ENCODE measurements around the gene MS4A2. TPM values are rescaled to one million over a fixed set of nuclear protein-coding genes. Genes with fewer than 3 reads are reported as not detected.
"Not testable (repeated sequence)": the region's sequence is repeated elsewhere in the genome, so short reads cannot be mapped to it uniquely, and the experiment has no call there.

The MS4A2 gene
- total RNA-seq, 2 donors from 2014 or later, result 2.2 to 2.9 TPM

GRCh38 chr11:60087239-60087638, 1.2 kb upstream of the MS4A2 start:
- intact Hi-C loops (cut with DNase I), result no loop called here
- H3K9me3 ChIP-seq, result no peaks in the 10 kb centered on the region
- DNase-seq, result no peak
- H3K27me3 ChIP-seq, result no peaks in the 10 kb centered on the region
- H3K36me3 ChIP-seq, result no peaks in the 10 kb centered on the region
- no peak overlapping the region for H3K9ac ChIP-seq (ENCODE audit: low read depth in 2 of 2, low read length in 2 of 2)
- H3K27ac ChIP-seq, result no peak overlapping the region
- TF ChIP-seq CTCF (IDR thresholded peaks at IDR 0.05), result no peak
- no peak overlapping the region for H3K4me3 ChIP-seq
- no peaks in the 10 kb centered on the region for H3K4me1 ChIP-seq

GRCh38 chr11:60095477-60096120, 7.1 kb downstream of the MS4A2 start:
- Histone ChIP-seq H3K9me3 (no peaks in the 10 kb centered on the region), H3K4me3 (no peak overlapping the region), H3K9ac (ENCODE audit: low read depth in 2 of 2, low read length in 2 of 2) (no peak overlapping the region), H3K27me3 (no peaks in the 10 kb centered on the region), H3K27ac (no peak overlapping the region), H3K36me3 (no peaks in the 10 kb centered on the region), H3K4me1 (no peaks in the 10 kb centered on the region)
- intact Hi-C loops (cut with DNase I), result no loop called here
- DNase-seq, result no peak
- no peak for TF ChIP-seq CTCF (IDR thresholded peaks at IDR 0.05)

GRCh38 chr11:60097189-60097588, 8.7 kb downstream of the MS4A2 start:
- no peak for DNase-seq
- Histone ChIP-seq H3K27me3 (no peaks in the 10 kb centered on the region), H3K36me3 (no peaks in the 10 kb centered on the region), H3K27ac (no peak overlapping the region), H3K4me1 (no peaks in the 10 kb centered on the region), H3K4me3 (no peak overlapping the region), H3K9me3 (no peaks in the 10 kb centered on the region), H3K9ac (ENCODE audit: low read depth in 2 of 2, low read length in 2 of 2) (no peak overlapping the region)
- intact Hi-C loops (cut with DNase I), result no loop called here
- TF ChIP-seq CTCF (IDR thresholded peaks at IDR 0.05), result no peak

GRCh38 chr11:60098508-60098907, 10.0 kb downstream of the MS4A2 start:
- TF ChIP-seq CTCF (IDR thresholded peaks at IDR 0.05), result no peak
- Histone ChIP-seq H3K9me3 (no peaks in the 10 kb centered on the region), H3K27me3 (no peaks in the 10 kb centered on the region), H3K4me1 (no peaks in the 10 kb centered on the region), H3K36me3 (no peaks in the 10 kb centered on the region), H3K4me3 (no peak overlapping the region), H3K9ac (ENCODE audit: low read depth in 2 of 2, low read length in 2 of 2) (no peak overlapping the region), H3K27ac (no peak overlapping the region)
- intact Hi-C loops (cut with DNase I), result no loop called here
- no peak for DNase-seq

GRCh38 chr11:60100516-60100915, 12.1 kb downstream of the MS4A2 start:
- Histone ChIP-seq H3K4me3 (no peak overlapping the region), H3K9me3 (no peaks in the 10 kb centered on the region), H3K27ac (no peak overlapping the region), H3K4me1 (no peaks in the 10 kb centered on the region), H3K27me3 (no peaks in the 10 kb centered on the region), H3K9ac (ENCODE audit: low read depth in 2 of 2, low read length in 2 of 2) (no peak overlapping the region), H3K36me3 (no peaks in the 10 kb centered on the region)
- intact Hi-C loops (cut with DNase I), result no loop called here
- no peak for TF ChIP-seq CTCF (IDR thresholded peaks at IDR 0.05)
- DNase-seq, result no peak

GRCh38 chr11:60101368-60101767, 12.9 kb downstream of the MS4A2 start:
- intact Hi-C loops (cut with DNase I); H3K27ac ChIP-seq; DNase-seq; H3K9ac ChIP-seq (ENCODE audit: low read depth in 2 of 2, low read length in 2 of 2); H3K36me3 ChIP-seq; H3K4me1 ChIP-seq; H3K9me3 ChIP-seq; H3K4me3 ChIP-seq; H3K27me3 ChIP-seq: not testable (repeated sequence)

GRCh38 chr11:60104471-60105115, 16.1 kb downstream of the MS4A2 start:
- H3K9ac ChIP-seq (ENCODE audit: low read depth in 2 of 2, low read length in 2 of 2); H3K27me3 ChIP-seq; H3K36me3 ChIP-seq; H3K4me1 ChIP-seq; H3K4me3 ChIP-seq; H3K9me3 ChIP-seq; DNase-seq; H3K27ac ChIP-seq; intact Hi-C loops (cut with DNase I): not testable (repeated sequence)

- H3K4me3 ChIP-seq; intact Hi-C loops (cut with DNase I); H3K9me3 ChIP-seq: not testable (repeated sequence)
Measured at GRCh38 chr11:60108631-60109030, 20.2 kb downstream of the MS4A2 start.

More at GRCh38 chr11:60108631-60109030, 20.2 kb downstream of the MS4A2 start:
- H3K9ac ChIP-seq (ENCODE audit: low read depth in 2 of 2, low read length in 2 of 2); H3K4me1 ChIP-seq; H3K36me3 ChIP-seq; H3K27ac ChIP-seq; H3K27me3 ChIP-seq: not testable (repeated sequence)
- peak; percentile 43 for DNase-seq

Measured in colonic mucosa (tissue), 4 donors.